ENCODE results near the gene REX1BD. TPM values are rescaled to one million over a fixed set of nuclear protein-coding genes. Genes with fewer than 3 reads are reported as not detected.
A peak's percentile ranks its signal among the peaks of the same experiment; 100 is the strongest.

Gene REX1BD
- total RNA-seq, 2 experiments from 2014 or later = 47.8 to 81.3 TPM

DNA sequence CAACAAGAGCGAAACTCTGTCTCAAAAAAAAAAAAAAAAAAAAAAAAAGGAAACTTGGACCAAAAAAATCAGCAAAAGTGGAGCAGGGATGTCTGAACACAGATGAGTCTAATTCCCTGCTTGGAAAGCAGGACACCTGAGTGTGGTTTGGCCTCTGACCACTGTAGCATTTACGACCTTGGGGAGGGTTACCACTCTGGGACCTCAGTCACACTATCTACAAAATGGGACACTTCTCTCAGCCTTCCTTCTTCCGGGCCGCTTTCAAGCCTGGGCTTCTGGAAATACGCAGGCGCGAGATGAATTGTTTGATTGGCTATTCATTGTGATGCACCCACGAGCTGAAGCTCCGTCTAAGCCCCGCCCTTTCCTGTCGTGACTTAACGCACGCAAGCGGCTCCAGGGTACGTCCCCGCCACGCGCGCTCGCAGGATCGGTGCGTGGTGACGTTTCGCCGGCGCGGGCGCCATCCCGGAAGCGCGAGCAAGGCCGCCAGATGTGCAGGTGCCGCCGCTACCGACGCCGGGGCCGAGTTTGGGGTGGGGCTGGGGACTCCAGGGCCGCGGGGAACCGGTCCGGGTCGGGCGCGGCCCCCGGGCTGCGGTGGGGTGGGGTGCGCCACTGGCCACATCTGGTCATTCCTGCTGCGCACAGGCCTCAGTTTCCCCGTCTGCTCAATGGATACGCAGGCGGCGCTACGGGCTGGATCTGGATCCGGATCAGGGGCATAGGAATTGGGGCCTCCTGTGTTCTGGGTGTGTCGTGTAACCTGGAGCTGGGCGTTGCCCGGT, 31.0 kb upstream of the REX1BD start, which contains the start of gene KXD1:
Gene KXD1, plus strand, starts transcription at position 460 of the 791 bp plus-strand sequence. CDS start 4,187 bp downstream, outside the sequence.
- H3K4me1 Mint-ChIP-seq = peaks cover 20% of the 10 kb centered on the region
- ATAC-seq (peak; percentile 99), DNase-seq (peak; percentile 99)
- ChIA-PET CTCF (interaction anchor here (0.9 to 4.6 kb wide), 8 partner anchors 13 to 107 kb away, joined by 3 to 22 read pairs (median 6); partner anchors contain the start of genes REX1BD and UBA52), POLR2A (interaction anchor here (0.6 to 2.4 kb wide), 5 partner anchors 14 to 140 kb away, joined by 3 to 23 read pairs (median 11); partner anchors contain the start of genes ELL, FKBP8, REX1BD and UBA52)
- intact Hi-C loops (cut with DNase I, micrococcal nuclease) = loop anchor here (1.0 to 2.0 kb wide), 10 partner anchors 13 to 506 kb away; partner anchors contain the start of genes ELL (in 2 of the 2), UBA52 (in 2 of the 2), ARMC6 (in 1 of the 2) and COPE (in 1 of the 2)
- H3K36me3 Mint-ChIP-seq (ENCODE audit: low read depth) = peaks cover 12% of the 10 kb centered on the region
- peak within 1 kb of the TSS; percentile 91 for H3K4me3 Mint-ChIP-seq
- no peaks in the 10 kb centered on the region for H3K9me3 Mint-ChIP-seq (ENCODE audit: low read depth)
- H3K27ac Mint-ChIP-seq = peak within 1 kb of the TSS; percentile 95
- no peaks in the 10 kb centered on the region for H3K27me3 Mint-ChIP-seq

DNA sequence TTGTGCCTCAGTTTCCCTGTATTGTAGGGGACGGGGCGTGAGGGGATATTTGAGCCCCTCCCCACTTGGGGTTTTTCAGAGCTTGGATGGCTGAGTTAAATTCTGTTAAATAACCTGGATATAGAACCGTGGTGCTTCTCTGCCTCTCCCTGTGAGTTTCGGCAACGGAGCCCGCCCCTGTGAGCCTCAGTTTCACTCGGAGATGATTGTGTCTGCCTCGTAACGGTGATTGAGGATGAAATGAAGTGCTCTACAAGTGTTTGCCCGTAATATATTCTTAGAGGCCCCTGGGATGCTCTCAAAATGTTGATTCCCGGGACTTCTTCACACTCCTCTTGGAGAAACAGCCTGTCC, 30.4 kb upstream of the REX1BD start:
- peaks cover 20% of the 10 kb centered on the region for H3K4me1 Mint-ChIP-seq
- peak; percentile 32 for DNase-seq
- H3K27me3 Mint-ChIP-seq = no peaks in the 10 kb centered on the region
- H3K36me3 Mint-ChIP-seq (ENCODE audit: low read depth) = peaks cover 17% of the 10 kb centered on the region
- H3K9me3 Mint-ChIP-seq (ENCODE audit: low read depth) = no peaks in the 10 kb centered on the region
- H3K4me3 Mint-ChIP-seq = peak overlapping the region; percentile 91
- ATAC-seq = no peak
- ChIA-PET CTCF (interaction anchor here (0.9 to 4.6 kb wide), 8 partner anchors 13 to 107 kb away, joined by 3 to 22 read pairs (median 6); partner anchors contain the start of genes REX1BD and UBA52), POLR2A (interaction anchor here (0.6 to 2.4 kb wide), 6 partner anchors 13 to 358 kb away, joined by 3 to 23 read pairs (median 8); partner anchors contain the start of genes ELL, FKBP8, REX1BD and UBA52)
- H3K27ac Mint-ChIP-seq = peak overlapping the region; percentile 92
- intact Hi-C loops (cut with DNase I, micrococcal nuclease) = no loop called here

DNA sequence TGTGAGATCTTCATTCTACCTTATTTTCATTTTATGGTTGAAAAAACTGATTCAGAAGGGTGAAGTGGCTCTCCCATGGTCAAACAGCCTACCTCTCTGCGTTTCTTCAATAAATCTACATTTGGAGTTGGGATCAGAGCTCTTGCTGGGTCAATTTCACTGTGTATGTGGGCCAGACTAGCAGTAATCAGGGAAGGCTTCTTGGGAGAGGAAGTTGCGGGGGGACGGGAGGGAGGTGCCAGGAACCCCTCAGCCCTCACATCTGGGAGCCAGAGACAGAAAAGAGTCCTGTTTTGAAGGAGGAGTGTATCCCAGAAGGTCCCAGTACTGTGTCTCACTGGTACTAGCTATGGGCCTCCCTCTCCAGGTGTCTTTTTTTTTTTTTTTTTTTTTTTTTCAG, 30.0 kb upstream of the REX1BD start:
- DNase-seq (no peak), ATAC-seq (no peak)
- Mint-ChIP-seq H3K9me3 (ENCODE audit: low read depth) (no peaks in the 10 kb centered on the region), H3K36me3 (ENCODE audit: low read depth) (peaks cover 19% of the 10 kb centered on the region), H3K4me3 (peak overlapping the region; percentile 91), H3K27me3 (no peaks in the 10 kb centered on the region), H3K4me1 (peaks cover 20% of the 10 kb centered on the region), H3K27ac (peak overlapping the region; percentile 92)
- ChIA-PET CTCF (interaction anchor here (1.1 to 4.6 kb wide), 7 partner anchors 13 to 39 kb away, joined by 3 to 22 read pairs (median 6); partner anchors contain the start of genes REX1BD and UBA52), POLR2A (interaction anchor here (0.6 to 2.4 kb wide), 5 partner anchors 13 to 357 kb away, joined by 3 to 23 read pairs (median 11); partner anchors contain the start of genes ELL, REX1BD and UBA52)
- intact Hi-C loops (cut with DNase I, micrococcal nuclease) = loop anchor here in 1 of 2 experiments (1.0 kb wide), 1 partner anchor 9 kb away; no protein-coding TSS in a partner anchor

DNA sequence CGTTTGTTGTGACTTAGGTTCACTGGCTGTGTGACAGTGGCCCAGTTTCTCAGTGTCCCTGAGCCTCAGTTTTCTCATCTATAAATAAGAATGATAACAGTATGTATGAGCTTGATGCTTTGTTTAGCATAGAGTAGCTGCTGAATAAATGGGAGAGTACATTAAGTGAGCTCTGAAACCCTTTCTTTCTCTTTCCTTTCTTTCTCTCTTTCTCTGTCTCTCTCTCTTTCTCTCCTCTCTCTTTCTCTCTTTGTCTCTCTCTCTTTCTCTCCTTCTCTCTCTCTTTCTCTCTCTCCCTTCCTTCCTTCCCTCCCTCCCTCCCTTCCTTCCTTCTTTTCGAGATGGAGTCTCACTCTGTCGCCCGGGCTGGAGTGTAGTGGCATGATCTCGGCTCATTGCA, 28.9 kb upstream of the REX1BD start:
- DNase-seq = no peak
- Mint-ChIP-seq H3K9me3 (ENCODE audit: low read depth) (no peaks in the 10 kb centered on the region), H3K36me3 (ENCODE audit: low read depth) (peaks cover 26% of the 10 kb centered on the region), H3K4me1 (peaks cover 20% of the 10 kb centered on the region), H3K27ac (peak overlapping the region; percentile 92), H3K4me3 (peak overlapping the region; percentile 91), H3K27me3 (no peaks in the 10 kb centered on the region)
- ChIA-PET POLR2A (interaction anchor here (0.6 kb wide), 2 partner anchors 29 to 42 kb away, joined by 3 to 8 read pairs; partner anchors contain the start of gene REX1BD), CTCF (interaction anchor here (0.6 to 3.0 kb wide), 5 partner anchors 12 to 602 kb away, joined by 3 to 17 read pairs (median 3); partner anchors contain the start of genes REX1BD and UBA52)
- intact Hi-C loops (cut with DNase I, micrococcal nuclease) = loop anchor here in 1 of 2 experiments (1.0 kb wide), 1 partner anchor 8 kb away; no protein-coding TSS in a partner anchor
- no peak for ATAC-seq

DNA sequence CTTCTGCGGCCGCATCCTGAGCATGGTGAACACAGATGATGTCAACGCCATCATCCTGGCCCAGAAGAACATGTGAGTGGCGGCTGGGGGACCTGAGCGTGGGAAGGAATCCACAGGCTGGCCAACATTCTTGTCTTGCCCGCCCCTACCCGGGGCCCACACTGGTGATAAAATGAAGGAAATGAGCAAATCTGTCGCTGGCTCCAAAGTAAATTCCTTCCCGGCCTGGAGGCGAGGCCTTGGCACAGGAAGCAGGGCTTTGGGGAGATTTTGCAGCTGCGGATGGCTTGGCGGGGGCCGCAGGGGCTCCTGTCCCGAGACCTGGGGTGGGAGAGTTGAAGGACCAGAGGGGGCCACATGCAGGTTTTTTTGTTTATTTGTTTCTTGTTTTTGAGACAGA, 26.5 kb upstream of the REX1BD start:
- peaks cover 33% of the 10 kb centered on the region for H3K36me3 Mint-ChIP-seq (ENCODE audit: low read depth)
- no peaks in the 10 kb centered on the region for H3K9me3 Mint-ChIP-seq (ENCODE audit: low read depth)
- CTCF ChIA-PET = interaction anchor here (2.2 kb wide), 1 partner anchor 42 kb away, joined by 5 read pairs; no protein-coding TSS in a partner anchor
- peaks cover 20% of the 10 kb centered on the region for H3K4me1 Mint-ChIP-seq
- H3K4me3 Mint-ChIP-seq = no peak overlapping the region
- H3K27ac Mint-ChIP-seq = no peak overlapping the region
- POLR2A ChIA-PET = no interaction called here
- intact Hi-C loops (cut with DNase I, micrococcal nuclease) = no loop called here
- DNase-seq = no peak
- no peaks in the 10 kb centered on the region for H3K27me3 Mint-ChIP-seq
- no peak for ATAC-seq

DNA sequence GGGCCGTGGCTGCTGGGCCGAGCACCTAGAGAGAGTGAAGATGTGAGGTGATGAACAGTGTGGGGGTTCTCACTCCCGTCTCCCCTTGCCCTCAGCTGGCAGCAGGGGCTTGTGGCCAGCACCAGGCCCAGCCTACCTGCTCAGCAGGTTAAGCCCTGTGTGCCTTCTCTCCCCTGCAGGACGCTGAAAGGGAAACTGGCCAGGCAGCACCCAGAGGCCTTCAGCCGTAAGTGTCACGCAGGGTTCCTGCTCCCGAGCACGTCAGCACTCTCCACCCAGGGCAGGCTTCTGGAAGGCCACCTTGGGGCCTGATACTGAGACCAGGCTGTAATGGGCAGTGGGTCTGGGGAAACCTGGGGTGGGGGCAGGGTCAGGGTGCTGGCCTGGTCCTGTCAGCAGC, 21.6 kb upstream of the REX1BD start:
- Mint-ChIP-seq H3K36me3 (ENCODE audit: low read depth) (peaks cover 51% of the 10 kb centered on the region), H3K4me3 (no peak overlapping the region), H3K27me3 (no peaks in the 10 kb centered on the region), H3K27ac (no peak overlapping the region), H3K9me3 (ENCODE audit: low read depth) (no peaks in the 10 kb centered on the region), H3K4me1 (peaks cover 3% of the 10 kb centered on the region)
- ChIA-PET CTCF (no interaction called here), POLR2A (no interaction called here)
- DNase-seq (no peak), ATAC-seq (no peak)
- intact Hi-C loops (cut with DNase I, micrococcal nuclease) = loop anchor here in 1 of 2 experiments (1.0 kb wide), 1 partner anchor 8 kb away; no protein-coding TSS in a partner anchor

DNA sequence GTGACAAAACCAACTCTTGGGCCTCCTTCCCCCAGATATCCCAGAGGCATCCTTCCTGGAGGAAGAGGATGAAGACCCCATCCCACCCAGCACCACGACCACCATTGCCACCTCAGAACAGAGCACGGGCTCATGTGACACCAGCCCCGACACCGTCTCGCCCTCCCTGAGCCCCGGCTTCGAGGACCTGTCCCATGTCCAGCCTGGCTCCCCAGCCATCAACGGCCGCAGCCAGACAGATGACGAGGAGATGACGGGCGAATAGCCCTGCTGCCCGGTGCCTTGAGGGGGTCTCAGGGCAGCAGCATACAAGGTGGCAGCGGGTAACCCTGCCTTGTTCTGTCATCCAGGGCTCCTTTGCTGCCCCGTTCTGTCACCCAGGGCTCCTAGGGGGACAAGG, 20.2 kb upstream of the REX1BD start:
- no peak overlapping the region for H3K27ac Mint-ChIP-seq
- no peaks in the 10 kb centered on the region for H3K9me3 Mint-ChIP-seq (ENCODE audit: low read depth)
- CTCF ChIA-PET = interaction anchor here (1.6 kb wide), 1 partner anchor 47 kb away, joined by 3 read pairs; no protein-coding TSS in a partner anchor
- no peak for DNase-seq
- no peak overlapping the region for H3K4me3 Mint-ChIP-seq
- H3K36me3 Mint-ChIP-seq (ENCODE audit: low read depth) = peaks cover 57% of the 10 kb centered on the region
- no peaks in the 10 kb centered on the region for H3K27me3 Mint-ChIP-seq
- POLR2A ChIA-PET = interaction anchor here (0.6 kb wide), 2 partner anchors 46 to 273 kb away, joined by 4 to 5 read pairs; no protein-coding TSS in a partner anchor
- no peak for ATAC-seq
- peaks cover 14% of the 10 kb centered on the region for H3K4me1 Mint-ChIP-seq
- intact Hi-C loops (cut with DNase I, micrococcal nuclease) = no loop called here

DNA sequence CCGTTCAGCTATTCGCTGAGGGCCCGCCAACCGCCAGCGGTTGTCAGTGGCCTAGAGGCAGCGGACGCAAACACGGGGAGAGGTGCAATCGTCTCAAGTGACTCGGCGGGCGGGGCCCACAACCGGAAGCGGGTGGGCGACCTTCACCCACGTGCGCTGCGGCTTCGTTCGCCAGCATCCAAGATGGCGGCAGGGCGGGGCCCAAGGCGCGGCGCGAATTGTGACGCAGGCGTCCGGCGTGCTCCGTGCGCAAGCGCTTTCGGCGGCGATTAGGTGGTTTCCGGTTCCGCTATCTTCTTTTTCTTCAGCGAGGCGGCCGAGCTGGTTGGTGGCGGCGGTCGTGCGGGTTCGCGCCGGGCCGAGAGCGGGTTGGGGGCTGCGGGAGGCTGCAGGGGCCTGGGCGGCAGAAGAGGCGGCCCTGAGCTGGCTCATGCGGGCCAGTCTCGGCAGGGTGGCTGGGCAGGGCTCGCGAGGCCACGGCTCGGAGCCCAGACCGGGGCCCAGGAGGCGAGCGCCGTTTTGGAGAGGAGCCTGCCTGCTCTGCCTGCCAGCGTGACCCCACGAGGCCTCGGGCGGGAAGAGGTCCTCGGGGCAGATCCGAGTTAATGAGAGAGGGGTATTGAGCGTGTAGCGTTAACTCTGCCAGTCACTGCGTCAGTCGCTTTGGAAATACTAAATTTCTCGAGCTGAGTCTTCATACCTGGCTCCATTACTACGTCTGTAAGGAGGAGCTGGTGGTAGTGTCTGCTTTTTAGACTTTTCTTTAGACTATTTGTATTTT, 16.8 kb upstream of the REX1BD start, which contains the start of gene UBA52:
Gene UBA52, plus strand, starts transcription at position 294 of the 781 bp plus-strand sequence. CDS start 1,444 bp downstream, outside the sequence.
- Mint-ChIP-seq H3K9me3 (ENCODE audit: low read depth) (no peaks in the 10 kb centered on the region), H3K27ac (peak within 1 kb of the TSS; percentile 95), H3K4me3 (peak within 1 kb of the TSS; percentile 89), H3K27me3 (no peaks in the 10 kb centered on the region), H3K36me3 (ENCODE audit: low read depth) (peaks cover 73% of the 10 kb centered on the region), H3K4me1 (peaks cover 27% of the 10 kb centered on the region)
- intact Hi-C loops (cut with DNase I, micrococcal nuclease) = loop anchor here (1.0 to 5.0 kb wide), 12 partner anchors 14 to 816 kb away; partner anchors contain the start of genes COPE (in 2 of the 2), DDX49 (in 2 of the 2), ELL (in 2 of the 2) and KXD1 (in 2 of the 2)
- peak; percentile 100 for DNase-seq
- POLR2A ChIA-PET = interaction anchor here (0.5 to 2.0 kb wide), 7 partner anchors 14 to 405 kb away, joined by 3 to 23 read pairs (median 4); partner anchors contain the start of genes FKBP8, KXD1 and REX1BD
- CTCF ChIA-PET = interaction anchor here (0.6 to 2.9 kb wide), 14 partner anchors 11 to 1188 kb away, joined by 3 to 21 read pairs (median 4); partner anchors contain the start of genes ELL, KXD1 and REX1BD
- ATAC-seq = peak; percentile 94

DNA sequence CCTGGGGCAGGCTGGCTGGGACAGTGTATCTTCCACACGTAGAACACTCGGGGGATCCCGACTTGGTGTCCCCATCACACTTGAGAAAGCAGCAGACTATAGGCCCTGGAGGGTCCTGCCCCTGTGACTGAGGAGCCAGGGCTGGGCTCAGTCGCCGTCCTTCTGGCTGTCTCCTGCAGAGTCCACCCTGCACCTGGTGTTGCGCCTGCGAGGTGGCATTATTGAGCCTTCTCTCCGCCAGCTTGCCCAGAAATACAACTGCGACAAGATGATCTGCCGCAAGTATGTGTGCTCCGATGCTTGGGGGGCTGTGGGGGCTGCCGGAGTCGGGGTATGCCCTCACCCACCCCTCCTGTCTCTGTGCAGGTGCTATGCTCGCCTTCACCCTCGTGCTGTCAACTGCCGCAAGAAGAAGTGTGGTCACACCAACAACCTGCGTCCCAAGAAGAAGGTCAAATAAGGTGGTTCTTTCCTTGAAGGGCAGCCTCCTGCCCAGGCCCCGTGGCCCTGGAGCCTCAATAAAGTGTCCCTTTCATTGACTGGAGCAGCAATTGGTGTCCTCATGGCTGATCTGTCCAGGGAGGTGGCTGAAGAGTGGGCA, 13.8 kb upstream of the REX1BD start:
- ChIA-PET CTCF (no interaction called here), POLR2A (interaction anchor here (0.6 to 0.7 kb wide), 2 partner anchors 109 to 294 kb away, joined by 3 read pairs; no protein-coding TSS in a partner anchor)
- peaks cover 64% of the 10 kb centered on the region for H3K36me3 Mint-ChIP-seq (ENCODE audit: low read depth)
- H3K4me3 Mint-ChIP-seq = no peak overlapping the region
- peaks cover 27% of the 10 kb centered on the region for H3K4me1 Mint-ChIP-seq
- no peaks in the 10 kb centered on the region for H3K27me3 Mint-ChIP-seq
- H3K27ac Mint-ChIP-seq = no peak overlapping the region
- intact Hi-C loops (cut with DNase I, micrococcal nuclease) = loop anchor here in 1 of 2 experiments (5.0 kb wide), 2 partner anchors 107 to 813 kb away; no protein-coding TSS in a partner anchor
- ATAC-seq = no peak
- no peaks in the 10 kb centered on the region for H3K9me3 Mint-ChIP-seq (ENCODE audit: low read depth)
- DNase-seq = no peak

DNA sequence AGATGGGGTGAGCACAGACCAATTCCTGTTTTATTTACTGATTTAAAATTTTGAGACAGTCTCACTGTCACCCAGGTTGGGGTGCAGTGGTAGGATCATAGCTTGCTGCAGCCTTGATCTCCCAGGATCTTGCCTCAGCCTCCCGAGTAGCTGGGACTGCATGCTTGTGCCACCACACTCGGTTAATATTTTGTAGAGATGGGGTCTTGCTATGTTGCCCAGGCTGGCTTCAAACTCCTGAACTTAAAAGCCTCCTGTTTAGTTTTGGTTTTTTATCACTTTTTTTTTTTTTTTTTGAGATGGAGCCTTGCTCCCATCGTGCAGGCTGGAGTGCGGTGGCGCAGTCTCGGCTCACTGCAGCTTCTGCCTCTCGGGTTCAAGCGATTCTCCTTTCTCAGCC, 12.2 kb upstream of the REX1BD start:
- Mint-ChIP-seq H3K9me3 (ENCODE audit: low read depth) (no peaks in the 10 kb centered on the region), H3K27ac (no peak overlapping the region), H3K4me1 (peaks cover 25% of the 10 kb centered on the region), H3K4me3 (no peak overlapping the region), H3K36me3 (ENCODE audit: low read depth) (peaks cover 57% of the 10 kb centered on the region), H3K27me3 (no peaks in the 10 kb centered on the region)
- no peak for ATAC-seq
- DNase-seq = no peak
- POLR2A ChIA-PET = interaction anchor here (0.6 kb wide), 1 partner anchor 20 kb away, joined by 7 read pairs; no protein-coding TSS in a partner anchor
- CTCF ChIA-PET = interaction anchor here (0.5 to 2.8 kb wide), 2 partner anchors 12 to 838 kb away, joined by 3 to 20 read pairs; partner anchors contain the start of gene REX1BD
- intact Hi-C loops (cut with DNase I, micrococcal nuclease) = no loop called here

All from activated CD4-positive, alpha-beta T cell treated with anti-CD3 and anti-CD28 coated beads for 36 hours (primary cell).